Fibroblast of skin of abdomen (primary cell): ENCODE results near the gene DACH1.

ENCODE experiments used
- DNase-seq: peaks from one replicate; pipeline ENCODE4 v3.0.0-alpha.2; 2013

Gene DACH1

GRCh38 chr13:71577127-71577526 is 289.9 kb downstream of the DACH1 start:
- peak; percentile 13 for DNase-seq

GRCh38 chr13:71576571-71576970 is 290.4 kb downstream of the DACH1 start:
- no peak for DNase-seq

GRCh38 chr13:71546881-71547280 is 320.1 kb downstream of the DACH1 start:
- DNase-seq = no peak

- no peak for DNase-seq
Measured at GRCh38 chr13:71540098-71540497, 326.9 kb downstream of the DACH1 start.

GRCh38 chr13:71536201-71536600 is 330.8 kb downstream of the DACH1 start:
- no peak for DNase-seq

- peak; percentile 33 for DNase-seq
Measured at GRCh38 chr13:71524613-71525304, 342.2 kb downstream of the DACH1 start.

- DNase-seq = no peak
Measured at GRCh38 chr13:71524245-71524612, 342.8 kb downstream of the DACH1 start.

GRCh38 chr13:71522941-71523526 is 344.0 kb downstream of the DACH1 start:
- DNase-seq = no peak

- DNase-seq = peak; percentile 4
Measured at GRCh38 chr13:71517004-71517403, 350.0 kb downstream of the DACH1 start.

- DNase-seq = no peak
Measured at GRCh38 chr13:71516521-71516920, 350.5 kb downstream of the DACH1 start.

GRCh38 chr13:71515744-71516038 is 351.3 kb downstream of the DACH1 start:
- DNase-seq = no peak

GRCh38 chr13:71514900-71515743 is 351.9 kb downstream of the DACH1 start:
- DNase-seq = no peak

GRCh38 chr13:71513411-71514033 is 353.5 kb downstream of the DACH1 start:
- no peak for DNase-seq

GRCh38 chr13:71503781-71504180 is 363.2 kb downstream of the DACH1 start:
- DNase-seq = no peak

- DNase-seq = no peak
Measured at GRCh38 chr13:71499944-71500514, 367.0 kb downstream of the DACH1 start.

GRCh38 chr13:71499235-71499634 is 367.8 kb downstream of the DACH1 start:
- no peak for DNase-seq

- no peak for DNase-seq
Measured at GRCh38 chr13:71493189-71493588, 373.8 kb downstream of the DACH1 start.

GRCh38 chr13:71492346-71492871 is 374.6 kb downstream of the DACH1 start:
- DNase-seq = no peak

- DNase-seq = no peak
Measured at GRCh38 chr13:71491010-71491409, 376.0 kb downstream of the DACH1 start.

GRCh38 chr13:71489041-71489440 is 378.0 kb downstream of the DACH1 start:
- DNase-seq = no peak

GRCh38 chr13:71488201-71488600 is 378.8 kb downstream of the DACH1 start:
- DNase-seq = peak; percentile 12

GRCh38 chr13:71485913-71486312 is 381.1 kb downstream of the DACH1 start:
- no peak for DNase-seq

- no peak for DNase-seq
Measured at GRCh38 chr13:71483733-71484132, 383.3 kb downstream of the DACH1 start.
